ENCODE results near the gene NANOS3.

The NANOS3 gene

DNA sequence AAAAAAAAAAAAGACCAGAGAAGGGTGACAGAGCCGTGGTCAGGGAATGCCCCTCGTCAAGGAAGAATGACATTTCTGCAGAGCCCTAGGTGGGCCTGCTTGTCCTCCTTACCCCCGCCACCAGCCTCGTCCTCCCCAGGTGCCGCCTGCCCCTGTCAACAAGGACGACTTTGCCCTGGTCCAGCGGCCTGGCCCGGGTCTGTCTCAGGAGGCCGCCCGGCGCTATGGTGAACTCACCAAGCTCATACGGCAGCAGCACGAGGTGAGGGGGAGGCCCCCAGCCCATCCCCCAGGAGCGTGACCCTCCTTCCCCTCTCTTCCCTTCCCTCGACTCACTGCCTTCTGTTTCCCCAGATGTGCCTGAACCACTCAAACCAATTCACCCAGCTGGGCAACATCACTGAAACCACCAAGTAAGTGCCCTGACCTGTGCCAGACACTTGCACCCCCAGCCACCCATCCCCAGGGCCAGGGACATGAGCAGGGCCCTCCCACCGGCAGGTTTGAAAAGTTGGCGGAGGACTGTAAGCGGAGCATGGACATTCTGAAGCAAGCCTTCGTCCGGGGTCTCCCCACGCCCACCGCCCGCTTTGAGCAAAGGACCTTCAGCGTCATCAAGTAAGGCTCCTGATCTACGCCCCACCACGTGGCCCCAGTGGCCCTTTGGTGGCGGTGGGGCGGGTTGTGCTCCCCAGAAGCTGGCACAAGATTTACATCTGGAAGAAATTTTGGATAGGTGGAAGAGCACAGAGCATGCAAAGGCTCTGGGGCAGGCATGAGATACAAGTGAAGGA, 46.5 kb downstream of the NANOS3 start:
- no peak for DNase-seq

- DNase-seq, result no peak
Observed at GRCh38 chr19:13926010-13926409, 49.1 kb downstream of the NANOS3 start.

DNA sequence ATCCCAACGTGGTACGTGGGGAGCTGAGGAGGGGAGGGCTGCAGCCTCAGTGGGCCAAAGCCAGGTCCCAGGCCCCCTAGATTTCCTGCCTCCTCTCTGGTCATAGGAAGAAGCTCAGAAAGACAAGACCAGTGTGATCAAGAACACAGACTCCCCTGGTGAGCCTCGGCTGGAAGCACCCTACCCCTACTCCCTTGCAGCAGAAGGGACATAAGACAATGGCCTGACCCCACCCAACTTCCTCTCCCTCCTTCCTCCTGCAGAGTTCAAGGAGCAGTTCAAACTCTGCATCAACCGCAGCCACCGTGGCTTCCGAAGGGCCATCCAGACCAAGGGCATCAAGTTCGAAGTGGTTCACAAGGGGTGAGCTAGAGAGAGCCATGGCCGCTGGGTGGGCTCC, 49.8 kb downstream of the NANOS3 start:
- no peak for DNase-seq

DNA sequence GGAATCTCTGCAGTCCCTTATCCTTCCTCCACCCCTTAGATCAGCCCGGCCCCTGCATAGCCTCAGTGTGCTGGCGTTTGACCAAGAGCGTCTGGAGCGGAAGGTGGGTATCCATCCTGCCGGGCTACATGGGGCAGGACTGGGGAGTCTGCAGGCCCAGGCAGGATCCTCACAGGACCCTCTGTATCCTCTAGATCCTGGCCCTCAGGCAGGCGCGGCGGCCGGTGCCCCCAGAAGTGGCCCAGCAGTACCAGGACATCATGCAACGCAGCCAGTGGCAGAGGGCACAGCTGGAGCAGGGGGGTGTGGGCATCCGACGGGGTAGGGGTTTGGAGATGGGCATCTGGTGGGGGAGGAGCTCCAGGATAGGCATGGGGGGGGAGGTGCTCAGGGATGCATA, 52.4 kb downstream of the NANOS3 start:
- DNase-seq, result no peak

DNA sequence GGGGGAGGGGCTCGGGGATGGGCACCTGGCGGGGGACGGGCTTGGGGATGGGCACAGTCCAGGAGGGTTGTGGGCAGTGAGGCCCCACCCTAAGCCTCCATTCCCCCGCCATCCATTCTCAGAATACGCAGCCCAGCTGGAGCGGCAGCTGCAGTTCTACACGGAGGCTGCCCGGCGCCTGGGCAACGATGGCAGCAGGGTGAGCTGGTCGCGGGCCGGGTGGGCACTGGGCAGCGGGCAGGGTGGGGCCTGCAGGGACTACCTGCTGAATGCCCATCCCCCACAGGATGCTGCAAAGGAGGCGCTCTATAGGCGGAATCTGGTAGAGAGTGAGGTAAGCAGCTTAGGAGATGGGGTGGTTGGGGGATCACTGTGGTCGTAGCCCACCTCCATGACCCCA, 53.0 kb downstream of the NANOS3 start:
- DNase-seq, result no peak

All from NCI-H345 (cell line).